SU-DHL-6 (cell line): ENCODE data around the gene ZNF554.
"Not testable (repeated sequence)": the region's sequence is repeated elsewhere in the genome, so short reads cannot be mapped to it uniquely, and the experiment has no call there.

ENCODE experiments used
- CTCF ChIP-seq: fragments of 200-600 bp; sonication (generic); IDR thresholded peaks from one replicate; pipeline ENCODE4 v1.5.1; 2017; ENCODE audit warnings: antibody characterized with exemption, mild to moderate bottlenecking, low read length, moderate library complexity; ENCODE audit not compliant: insufficient read depth, poor library complexity, severe bottlenecking
- EZH2phosphoT487 ChIP-seq: fragments of 200-600 bp; sonication (generic), shearing (Covaris generic); conservative IDR thresholded peaks from 2 replicates; pipeline ENCODE4 v1.6.1; 2018; ENCODE audit warnings: mild to moderate bottlenecking, antibody characterized with exemption, low read length, moderate library complexity, mixed read lengths

GRCh38 chr19:2792666-2793065, 27.0 kb upstream of the ZNF554 start:
- TF ChIP-seq CTCF, EZH2phosphoT487: not testable (repeated sequence)
